GM12875 (cell line): ENCODE data around the gene ZDHHC11.
"Not testable (repeated sequence)": the region's sequence is repeated elsewhere in the genome, so short reads cannot be mapped to it uniquely, and the experiment has no call there.

Experiments used
- H3K4me3 ChIP-seq: one replicate; pipeline ENCODE4 v1.5.1; 2011; ENCODE audit warnings: low read depth, low read length, control low read depth
- TF ChIP-seq, protein P1 (sequence below): IDR thresholded peaks from 2 replicates; pipeline ENCODE4 v1.5.1; 2011; ENCODE audit warnings: low read depth, mild to moderate bottlenecking, control low read depth, inconsistent platforms, low read length, moderate library complexity, borderline replicate concordance; ENCODE audit not compliant: insufficient read depth

ZDHHC11 gene

DNA sequence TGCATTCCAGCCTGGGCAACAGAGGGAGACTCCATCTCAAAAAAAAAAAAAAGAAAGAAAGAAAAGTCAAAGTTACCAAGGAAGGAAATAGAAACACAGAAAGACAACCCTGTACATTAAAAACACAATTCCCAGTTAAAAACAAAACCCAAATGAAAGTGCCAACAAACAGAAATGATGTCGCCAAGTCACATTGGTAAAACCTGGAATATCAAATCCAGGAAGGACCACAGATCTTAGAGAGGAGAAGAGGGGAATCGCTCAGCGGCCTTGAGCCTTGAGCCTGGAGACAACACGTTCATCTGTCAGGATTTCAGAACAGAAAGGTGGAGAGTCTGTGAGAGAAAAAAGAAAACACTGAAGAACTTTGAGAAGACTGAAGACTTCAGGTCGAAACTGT lies 1.2 kb upstream of the ZDHHC11 start:
- no peak overlapping the region for H3K4me3 ChIP-seq
- TF ChIP-seq, protein P1, sequence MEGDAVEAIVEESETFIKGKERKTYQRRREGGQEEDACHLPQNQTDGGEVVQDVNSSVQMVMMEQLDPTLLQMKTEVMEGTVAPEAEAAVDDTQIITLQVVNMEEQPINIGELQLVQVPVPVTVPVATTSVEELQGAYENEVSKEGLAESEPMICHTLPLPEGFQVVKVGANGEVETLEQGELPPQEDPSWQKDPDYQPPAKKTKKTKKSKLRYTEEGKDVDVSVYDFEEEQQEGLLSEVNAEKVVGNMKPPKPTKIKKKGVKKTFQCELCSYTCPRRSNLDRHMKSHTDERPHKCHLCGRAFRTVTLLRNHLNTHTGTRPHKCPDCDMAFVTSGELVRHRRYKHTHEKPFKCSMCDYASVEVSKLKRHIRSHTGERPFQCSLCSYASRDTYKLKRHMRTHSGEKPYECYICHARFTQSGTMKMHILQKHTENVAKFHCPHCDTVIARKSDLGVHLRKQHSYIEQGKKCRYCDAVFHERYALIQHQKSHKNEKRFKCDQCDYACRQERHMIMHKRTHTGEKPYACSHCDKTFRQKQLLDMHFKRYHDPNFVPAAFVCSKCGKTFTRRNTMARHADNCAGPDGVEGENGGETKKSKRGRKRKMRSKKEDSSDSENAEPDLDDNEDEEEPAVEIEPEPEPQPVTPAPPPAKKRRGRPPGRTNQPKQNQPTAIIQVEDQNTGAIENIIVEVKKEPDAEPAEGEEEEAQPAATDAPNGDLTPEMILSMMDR = no peak

DNA sequence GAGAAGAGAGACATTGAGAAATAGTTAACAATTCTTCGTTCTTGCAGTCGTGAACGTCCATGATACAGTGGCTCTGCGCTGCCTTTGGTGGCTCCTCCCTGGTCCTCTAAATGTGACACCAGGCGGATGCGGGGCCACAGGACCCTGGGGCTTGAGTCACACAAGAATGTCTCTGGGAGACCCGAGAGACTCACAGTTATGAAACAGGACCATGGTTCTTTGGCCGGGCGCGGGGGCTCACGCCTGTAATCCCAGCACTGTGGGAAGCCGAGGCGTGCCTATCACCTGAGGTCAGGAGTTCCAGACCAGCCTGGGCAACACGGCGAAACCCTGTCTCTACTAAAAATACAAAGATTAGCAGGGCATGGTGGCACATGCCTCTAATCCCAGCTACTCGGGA lies 767 bp upstream of the ZDHHC11 start:
- TF ChIP-seq, protein P1 = no peak
- no peak overlapping the region for H3K4me3 ChIP-seq

DNA sequence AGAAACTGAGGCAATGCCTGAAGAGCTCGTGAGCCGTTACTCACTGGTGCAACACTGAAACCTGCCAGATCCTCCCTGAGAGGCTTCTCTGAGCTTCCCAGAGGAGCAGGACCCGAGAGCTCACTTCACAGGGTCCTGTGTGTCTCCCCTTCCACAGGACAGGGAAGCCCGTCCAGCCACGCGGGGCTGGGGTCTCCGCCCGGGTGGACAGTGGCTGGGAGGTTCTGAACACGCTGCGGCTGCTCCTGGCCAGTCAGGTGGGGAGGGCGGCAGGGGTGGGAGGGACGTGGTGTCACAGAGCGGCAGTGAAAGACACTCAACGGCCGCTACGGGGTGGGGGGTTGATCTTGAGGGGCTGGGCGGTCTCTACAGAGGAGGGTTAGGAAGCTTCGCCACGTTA lies 290 bp upstream of the ZDHHC11 start:
- H3K4me3 ChIP-seq = no peak overlapping the region
- TF ChIP-seq, protein P1 = no peak

DNA sequence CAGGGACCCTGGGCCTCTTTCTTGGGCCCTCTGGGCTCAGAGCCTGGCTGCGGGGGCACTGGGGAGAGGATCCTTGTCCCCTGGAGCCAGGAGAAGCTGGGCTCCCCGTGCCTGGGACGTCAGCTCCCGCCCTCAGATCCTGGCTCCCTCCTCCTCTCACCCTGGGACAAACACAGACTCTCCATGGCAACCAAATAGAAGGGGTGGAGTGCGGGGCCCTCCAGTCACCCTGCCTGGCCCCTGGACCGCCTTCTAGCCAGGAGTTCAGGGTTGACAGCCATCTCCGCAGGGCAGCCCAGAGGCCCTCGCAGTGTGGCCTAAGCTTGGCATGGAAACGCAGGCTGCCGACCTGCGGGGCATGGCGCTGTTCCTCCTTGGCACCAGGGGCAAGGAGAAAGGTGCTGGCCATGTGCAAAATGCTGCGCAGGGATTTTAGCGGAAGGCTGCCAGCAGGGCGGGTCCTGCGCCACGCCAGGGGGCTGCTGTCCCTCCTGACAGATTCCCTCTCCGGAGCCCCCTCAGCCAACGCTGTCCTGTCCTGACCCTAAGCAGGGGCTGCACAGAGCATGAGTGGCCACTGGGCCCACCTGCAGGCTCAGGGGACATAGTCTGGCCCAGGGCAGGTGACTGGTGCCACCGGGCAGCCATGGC lies 1.0 kb downstream of the ZDHHC11 start:
- TF ChIP-seq, protein P1 = no peak
- no peak overlapping the region for H3K4me3 ChIP-seq

DNA sequence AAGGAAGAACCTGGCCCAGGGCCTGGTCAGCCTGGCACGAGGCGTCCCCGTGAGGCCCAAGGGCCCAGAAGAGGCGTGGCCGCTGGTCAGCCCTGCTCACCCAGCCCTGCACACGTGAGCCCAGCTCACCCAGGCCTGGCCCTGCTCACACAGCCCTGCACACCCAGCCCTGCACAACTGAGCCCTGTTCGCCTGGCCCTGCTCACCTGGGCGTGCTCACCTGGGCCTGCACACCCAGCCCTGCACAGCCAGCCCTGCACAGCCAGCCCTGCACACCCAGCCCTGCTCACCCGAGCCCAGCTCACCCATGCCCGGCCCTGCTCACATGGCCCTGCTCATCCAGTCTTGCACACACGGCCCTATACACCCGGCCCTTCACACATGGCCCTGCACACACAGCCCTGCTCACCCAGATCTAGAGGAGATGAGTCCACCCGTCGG lies 2.1 kb downstream of the ZDHHC11 start:
- TF ChIP-seq, protein P1 = no peak
- no peak overlapping the region for H3K4me3 ChIP-seq

DNA sequence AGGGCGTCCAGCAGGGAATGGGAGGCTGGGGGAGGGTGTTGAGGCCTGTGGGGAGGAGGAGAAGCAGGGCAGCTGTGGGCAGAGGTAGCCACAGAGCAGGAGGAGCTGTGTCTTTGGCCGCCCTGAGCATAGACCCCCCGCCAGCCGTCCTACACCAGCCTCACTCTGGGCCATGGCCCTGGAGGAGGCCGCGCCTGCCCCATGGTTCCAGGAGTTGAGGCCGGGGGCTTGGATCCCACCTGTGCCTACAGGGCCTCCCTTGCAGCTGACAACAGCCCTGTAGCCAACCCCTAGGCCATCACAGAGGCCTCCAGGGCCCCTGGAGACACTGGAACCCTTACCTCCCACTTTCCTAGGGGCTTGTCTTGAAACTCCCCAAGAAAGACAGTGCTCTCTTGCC lies 3.0 kb downstream of the ZDHHC11 start:
- not testable (repeated sequence) for H3K4me3 ChIP-seq

DNA sequence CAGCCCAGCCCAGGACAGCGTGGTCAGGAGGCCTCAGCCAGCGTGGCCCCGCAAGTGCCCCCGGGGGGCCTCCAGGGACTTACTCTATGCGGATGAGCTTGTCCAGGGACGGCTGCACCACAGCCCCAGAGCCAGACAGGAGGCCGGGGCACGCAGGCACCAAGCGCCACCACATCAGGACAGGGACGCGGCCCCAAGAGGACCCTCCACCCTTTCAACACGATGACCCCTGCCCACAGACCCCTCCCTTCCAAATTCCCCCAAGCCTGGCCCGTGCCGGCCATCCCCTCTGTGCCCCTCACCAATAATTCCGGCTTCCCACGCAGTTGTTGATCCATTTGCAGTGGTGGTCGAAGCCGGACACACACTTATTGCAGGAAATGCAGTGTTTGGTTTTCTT lies 3.6 kb downstream of the ZDHHC11 start:
- not testable (repeated sequence) for H3K4me3 ChIP-seq

DNA sequence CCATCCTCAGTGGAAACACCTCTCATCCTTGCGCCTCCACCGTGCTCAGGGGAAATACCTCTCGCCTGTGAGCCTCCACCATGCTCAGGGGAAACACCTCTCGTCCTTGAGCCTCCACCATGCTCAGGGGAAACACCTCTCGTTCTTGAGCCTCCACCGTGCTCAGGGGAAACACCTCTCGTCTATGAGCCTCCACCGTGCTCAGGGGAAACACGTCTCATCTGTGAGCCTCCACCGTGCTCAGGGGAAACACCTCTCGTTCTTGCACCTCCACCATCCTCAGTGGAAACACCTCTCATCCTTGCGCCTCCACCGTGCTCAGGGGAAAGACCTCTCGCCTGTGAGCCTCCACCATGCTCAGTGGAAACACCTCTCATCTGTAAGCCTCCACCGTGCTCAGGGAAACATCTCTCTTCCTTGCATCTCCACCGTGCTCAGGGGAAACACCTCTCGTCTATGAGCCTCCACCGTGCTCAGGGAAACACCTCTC lies 4.1 kb downstream of the ZDHHC11 start:
- not testable (repeated sequence) for H3K4me3 ChIP-seq

DNA sequence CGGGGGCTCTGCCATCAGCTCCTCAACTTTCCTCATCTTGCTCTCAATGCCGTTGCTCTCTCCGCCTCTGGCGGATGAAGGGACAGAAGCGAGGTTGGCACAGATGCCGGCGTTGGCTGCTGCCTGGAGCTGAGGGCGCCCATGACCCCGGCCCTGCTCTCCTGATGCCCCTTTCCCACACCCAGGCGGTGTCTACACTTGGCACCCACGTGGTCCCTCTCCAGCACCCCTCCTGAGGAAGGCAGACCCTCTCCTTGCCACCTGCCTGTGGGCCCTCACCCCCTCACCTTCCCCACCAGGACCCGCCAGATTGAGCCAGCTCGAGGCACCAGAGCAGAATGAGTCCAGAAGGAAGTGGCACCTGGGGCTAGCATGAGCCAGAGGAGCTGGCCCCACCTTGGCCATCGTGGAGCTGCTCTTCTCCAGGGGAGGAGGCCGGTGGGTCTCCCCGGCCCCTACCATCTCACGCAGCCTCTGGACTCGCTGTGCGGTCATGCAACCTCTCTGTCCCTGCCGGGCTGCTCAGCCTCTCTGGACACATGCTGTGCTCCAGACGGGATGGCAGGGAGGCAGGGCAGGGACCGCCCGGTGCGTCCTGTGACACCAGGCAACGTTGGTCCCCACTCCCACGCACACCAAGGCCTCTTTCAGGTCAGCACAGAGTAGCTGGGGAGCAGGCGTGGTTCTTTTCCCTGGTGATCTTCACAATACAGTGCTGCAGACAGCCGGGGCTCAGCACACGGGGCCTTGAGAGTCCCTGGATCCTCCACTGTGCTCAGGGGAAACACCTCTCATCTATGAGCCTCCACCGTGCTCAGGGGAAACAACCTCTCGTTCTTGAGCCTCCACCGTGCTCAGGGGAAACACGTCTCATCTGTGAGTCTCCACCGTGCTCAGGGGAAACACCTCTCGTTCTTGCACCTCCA lies 4.8 kb downstream of the ZDHHC11 start:
- H3K4me3 ChIP-seq = not testable (repeated sequence)

DNA sequence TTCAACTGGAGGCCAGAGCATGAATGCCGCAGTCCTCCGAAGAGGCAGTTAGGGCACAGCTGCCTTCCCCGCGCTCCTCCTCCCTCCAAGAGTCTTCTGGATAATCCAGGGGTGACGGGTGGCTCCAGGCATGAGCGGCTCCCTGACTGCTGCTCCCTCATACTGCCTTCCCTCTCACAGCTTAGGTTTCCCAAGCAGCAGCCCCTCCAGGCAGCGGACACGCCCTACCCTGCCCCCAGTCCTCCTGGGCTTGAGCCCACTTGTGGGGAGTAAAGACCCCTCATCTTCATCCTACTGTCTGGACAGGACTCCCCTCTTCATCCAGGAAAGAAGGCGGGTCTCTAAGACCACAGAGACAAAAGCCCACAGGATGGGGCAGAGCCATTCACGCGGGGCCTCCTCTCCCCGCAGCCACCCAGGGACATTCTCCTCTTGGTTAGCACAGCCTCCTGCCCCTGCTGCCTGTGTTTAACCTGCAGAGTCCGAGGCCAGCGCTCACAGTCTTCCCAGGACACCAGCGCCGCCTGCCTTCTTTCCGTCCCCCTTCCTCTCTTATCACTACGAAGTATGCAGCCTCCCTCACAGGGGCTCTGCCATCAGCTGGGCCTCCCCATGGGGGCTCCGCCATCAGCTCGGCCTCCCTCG lies 5.6 kb downstream of the ZDHHC11 start:
- H3K4me3 ChIP-seq = not testable (repeated sequence)

DNA sequence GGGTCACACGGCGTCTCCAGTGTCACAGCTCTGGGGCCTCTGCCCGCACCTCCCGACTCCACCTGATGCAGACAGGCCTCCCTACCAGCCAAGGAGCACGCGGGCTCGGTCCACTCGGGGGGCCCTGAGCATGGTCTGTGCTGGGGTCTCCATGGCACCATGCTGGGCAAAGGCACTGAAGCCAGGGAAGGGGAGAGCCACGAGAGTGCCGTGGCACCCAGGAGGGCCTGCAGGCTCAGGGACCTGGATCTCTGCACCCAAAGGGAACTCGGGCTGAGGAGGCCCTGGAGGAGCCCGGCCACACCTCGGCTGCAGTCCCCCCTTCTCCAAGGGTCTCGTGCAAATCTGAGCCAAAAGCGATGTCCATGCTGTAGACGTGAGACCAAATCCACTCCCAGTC lies 6.4 kb downstream of the ZDHHC11 start:
- H3K4me3 ChIP-seq = not testable (repeated sequence)

DNA sequence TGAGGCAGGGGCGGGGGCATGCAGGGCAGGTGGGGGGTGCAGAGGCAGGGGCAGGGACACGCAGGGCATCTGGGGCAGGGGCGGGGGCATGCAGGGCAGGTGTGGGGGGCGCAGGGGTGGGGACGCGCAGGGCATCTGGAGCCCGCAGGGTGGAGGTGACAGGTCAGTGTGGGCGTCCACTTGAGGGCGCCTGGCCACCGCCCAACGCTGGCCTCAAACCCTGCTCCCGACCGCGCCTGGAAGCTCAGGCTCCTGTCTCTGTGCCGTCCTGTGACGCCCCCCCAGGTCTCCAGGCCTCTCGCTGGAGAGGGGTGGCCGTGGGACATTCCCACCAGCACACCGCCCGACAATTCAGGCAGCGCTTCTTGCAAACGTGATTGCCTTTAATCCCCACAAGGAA lies 6.9 kb downstream of the ZDHHC11 start:
- H3K4me3 ChIP-seq = not testable (repeated sequence)

DNA sequence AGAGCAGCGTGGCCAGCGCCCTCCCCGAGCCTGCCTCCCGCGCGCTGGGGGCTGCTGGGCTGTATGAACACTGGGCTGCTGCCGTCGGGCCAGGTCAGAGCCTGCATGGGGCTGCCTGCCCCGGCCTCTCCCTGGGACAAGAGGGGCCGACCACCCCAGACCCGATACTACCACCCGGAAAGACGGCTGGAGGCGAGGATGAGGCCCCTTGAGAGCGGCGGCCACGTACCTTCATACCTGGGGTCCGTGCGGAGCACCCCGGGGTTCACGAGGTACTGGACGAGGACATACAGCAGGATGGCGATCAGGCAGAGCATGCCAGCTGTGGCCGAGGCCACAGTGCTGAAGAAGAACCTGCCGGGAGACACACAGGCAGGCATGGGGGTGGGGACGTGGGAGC lies 7.4 kb downstream of the ZDHHC11 start:
- H3K4me3 ChIP-seq = not testable (repeated sequence)
